Thymus (tissue), 11 donors: ENCODE measurements around the gene PKIB. TPM values are rescaled to one million over a fixed set of nuclear protein-coding genes. Genes with fewer than 3 reads are reported as not detected.

ENCODE experiments used
- DNase-seq, 9 donors: peaks; one replicate each; pipeline ENCODE4 v3.0.0-alpha.2; 2013; ENCODE audit warnings: low spot score in 9 of 9, low read depth in 6 of 9, missing footprints in 1 of 9
- H3K27ac ChIP-seq, 2 donors: one replicate each; pipeline ENCODE4 v1.5.1; 2013; ENCODE audit warnings: control low read depth in 1 of 2, low read depth in 1 of 2, low read length in 1 of 2, mild to moderate bottlenecking in 1 of 2, moderate library complexity in 1 of 2
- H3K27me3 ChIP-seq, 2 donors: one replicate each; pipeline ENCODE4 v1.5.1; 2013; ENCODE audit warnings: low read length in 1 of 2; ENCODE audit not compliant: control insufficient read depth in 2 of 2, insufficient read depth in 1 of 2
- H3K36me3 ChIP-seq, 2 donors: one replicate each; pipeline ENCODE4 v1.5.1; 2013; ENCODE audit warnings: low read length in 1 of 2, mild to moderate bottlenecking in 1 of 2, moderate library complexity in 1 of 2; ENCODE audit not compliant: control insufficient read depth in 2 of 2, insufficient read depth in 2 of 2
- H3K4me1 ChIP-seq, 2 donors: one replicate each; pipeline ENCODE4 v1.5.1; 2013; ENCODE audit warnings: low read length in 2 of 2; ENCODE audit not compliant: control insufficient read depth in 2 of 2, insufficient read depth in 2 of 2
- H3K4me3 ChIP-seq, 2 donors: one replicate each; pipeline ENCODE4 v1.5.1; 2013; ENCODE audit warnings: low read length in 2 of 2, control low read depth in 1 of 2, mild to moderate bottlenecking in 1 of 2
- H3K9me3 ChIP-seq, 2 donors: one replicate each; pipeline ENCODE4 v1.5.1; 2013; ENCODE audit warnings: low read length in 1 of 2, mild to moderate bottlenecking in 1 of 2; ENCODE audit not compliant: control insufficient read depth in 2 of 2, insufficient read depth in 1 of 2
- WGBS: extraction: QIAGEN DNeasy Blood & Tissue Kit; methylation state at CpG from one replicate; pipeline ENCODE4 v1.1.7; 2013; 5-methylcytosine and 5-hydroxymethylcytosine counted together
- polyA plus RNA-seq: library from polyadenylated mRNA; stranded (reverse); fragments of 200-250 nt; gene quantifications from one replicate; pipeline ENCODE4 v1.2.3, GENCODE V29; 2013
- total RNA-seq: library from RNA; stranded (reverse); fragments of 120-200 nt; gene quantifications from one replicate; pipeline ENCODE4 v1.2.4, GENCODE V29; 2013
- donor health status: healthy.

PKIB gene
- total and polyA plus RNA-seq, 2 donors: 7.0 to 8.0 TPM

- Histone ChIP-seq H3K27ac (no peak overlapping the region), H3K4me1 (no peaks in the 10 kb centered on the region), H3K36me3 (no peaks in the 10 kb centered on the region), H3K4me3 (no peak overlapping the region), H3K9me3 (no peaks in the 10 kb centered on the region), H3K27me3 (no peaks in the 10 kb centered on the region)
- WGBS: 95% methylated on average over 3 of the region's 3 CpGs
- no peak for DNase-seq
Measured at GRCh38 chr6:122681705-122682104, 71.5 kb downstream of the PKIB start.

- no peak for DNase-seq
- WGBS: 92% methylated on average over 1 of the region's 1 CpG
- H3K36me3 ChIP-seq: no peaks in the 10 kb centered on the region
- no peaks in the 10 kb centered on the region for H3K27me3 ChIP-seq
- no peaks in the 10 kb centered on the region for H3K4me1 ChIP-seq
- H3K9me3 ChIP-seq: no peaks in the 10 kb centered on the region
- H3K27ac ChIP-seq: no peak overlapping the region
- H3K4me3 ChIP-seq: no peak overlapping the region
Measured at GRCh38 chr6:122683989-122684651, 73.9 kb downstream of the PKIB start.

GRCh38 chr6:122692175-122692598 is 82.0 kb downstream of the PKIB start:
- Histone ChIP-seq H3K27ac (no peak overlapping the region), H3K9me3 (no peaks in the 10 kb centered on the region), H3K27me3 (no peaks in the 10 kb centered on the region), H3K4me3 (no peak overlapping the region), H3K4me1 (no peaks in the 10 kb centered on the region), H3K36me3 (no peaks in the 10 kb centered on the region)
- no peak for DNase-seq
- WGBS: 91% methylated on average over 3 of the region's 3 CpGs

- H3K4me1 ChIP-seq: no peaks in the 10 kb centered on the region
- DNase-seq: no peak
- no peaks in the 10 kb centered on the region for H3K36me3 ChIP-seq
- no peaks in the 10 kb centered on the region for H3K27me3 ChIP-seq
- H3K9me3 ChIP-seq: no peaks in the 10 kb centered on the region
- H3K4me3 ChIP-seq: no peak overlapping the region
- 82% methylated on average over 4 of the region's 4 CpGs for WGBS
- no peak overlapping the region for H3K27ac ChIP-seq
Measured at GRCh38 chr6:122692807-122693580, 82.8 kb downstream of the PKIB start.

- Histone ChIP-seq H3K36me3 (no peaks in the 10 kb centered on the region), H3K27ac (no peak overlapping the region), H3K4me1 (no peaks in the 10 kb centered on the region), H3K9me3 (no peaks in the 10 kb centered on the region), H3K27me3 (no peaks in the 10 kb centered on the region), H3K4me3 (no peak overlapping the region)
- WGBS: 90% methylated on average over 1 of the region's 1 CpG
- no peak for DNase-seq
Measured at GRCh38 chr6:122694075-122694474, 83.9 kb downstream of the PKIB start.

GRCh38 chr6:122694602-122695001 is 84.4 kb downstream of the PKIB start:
- H3K27me3 ChIP-seq: no peaks in the 10 kb centered on the region
- 87% methylated on average over 3 of the region's 3 CpGs for WGBS

GRCh38 chr6:122695188-122695587 is 85.0 kb downstream of the PKIB start:
- WGBS: 84% methylated on average over 3 of the region's 3 CpGs

More at GRCh38 chr6:122694602-122695001, 84.4 kb downstream of the PKIB start:
- Histone ChIP-seq H3K27ac (no peak overlapping the region), H3K36me3 (no peaks in the 10 kb centered on the region), H3K4me3 (no peak overlapping the region), H3K4me1 (no peaks in the 10 kb centered on the region), H3K9me3 (no peaks in the 10 kb centered on the region)
- DNase-seq: no peak

GRCh38 chr6:122696079-122696478 is 85.9 kb downstream of the PKIB start:
- Histone ChIP-seq H3K9me3 (no peaks in the 10 kb centered on the region), H3K36me3 (no peaks in the 10 kb centered on the region), H3K4me1 (no peaks in the 10 kb centered on the region), H3K4me3 (no peak overlapping the region), H3K27me3 (no peaks in the 10 kb centered on the region), H3K27ac (no peak overlapping the region)
- no peak for DNase-seq
- WGBS: 76% methylated on average over 2 of the region's 2 CpGs

More at GRCh38 chr6:122695188-122695587, 85.0 kb downstream of the PKIB start:
- no peak for DNase-seq
- Histone ChIP-seq H3K27ac (no peak overlapping the region), H3K27me3 (no peaks in the 10 kb centered on the region), H3K4me3 (no peak overlapping the region), H3K4me1 (no peaks in the 10 kb centered on the region), H3K36me3 (no peaks in the 10 kb centered on the region), H3K9me3 (no peaks in the 10 kb centered on the region)

GRCh38 chr6:122696853-122697252 is 86.6 kb downstream of the PKIB start:
- Histone ChIP-seq H3K36me3 (no peaks in the 10 kb centered on the region), H3K9me3 (no peaks in the 10 kb centered on the region), H3K4me3 (no peak overlapping the region), H3K27me3 (no peaks in the 10 kb centered on the region), H3K4me1 (no peaks in the 10 kb centered on the region), H3K27ac (no peak overlapping the region)
- DNase-seq: no peak
